RKO (cell line): ENCODE results near the gene TRO.

Experiments used
- DNase-seq: peaks from one replicate; pipeline ENCODE4 v3.0.0-alpha.2; 2016; ENCODE audit warnings: low spot score

The TRO gene

GRCh38 chrX:54920610-54921426, at the start of gene TRO:
Gene TRO, plus strand, starts transcription at chrX:54920824. Its CDS starts 1,423 bp downstream, at chrX:54922247.
- DNase-seq = no peak

GRCh38 chrX:54885740-54886139, 34.9 kb upstream of the TRO start:
- no peak for DNase-seq

GRCh38 chrX:54891573-54891972, 29.1 kb upstream of the TRO start:
- DNase-seq = peak; percentile 56

- DNase-seq = no peak
These were observed 26.5 kb upstream of the TRO start for GRCh38 chrX:54894159-54894558.

GRCh38 chrX:54909941-54910340, 10.7 kb upstream of the TRO start:
- DNase-seq = no peak

GRCh38 chrX:54921427-54922021, 900 bp downstream of the TRO start:
- DNase-seq = no peak

- no peak for DNase-seq
These were observed 1.9 kb downstream of the TRO start for GRCh38 chrX:54922547-54922946.

- DNase-seq = no peak
These were observed 2.8 kb downstream of the TRO start for GRCh38 chrX:54923376-54923775.

GRCh38 chrX:54926978-54927377, 6.4 kb downstream of the TRO start:
- DNase-seq = no peak

GRCh38 chrX:54928876-54929275, 8.3 kb downstream of the TRO start:
- DNase-seq = no peak

GRCh38 chrX:54930291-54931049, 9.8 kb downstream of the TRO start:
- DNase-seq = no peak

GRCh38 chrX:54931107-54931506, 10.5 kb downstream of the TRO start:
- no peak for DNase-seq

- DNase-seq = no peak
These were observed 12.7 kb downstream of the TRO start for GRCh38 chrX:54933150-54933826.

- DNase-seq = no peak
These were observed 13.4 kb downstream of the TRO start for GRCh38 chrX:54934058-54934457.

- no peak for DNase-seq
These were observed 14.3 kb downstream of the TRO start for GRCh38 chrX:54934890-54935289.

GRCh38 chrX:54935306-54935705, 14.7 kb downstream of the TRO start:
- no peak for DNase-seq

- DNase-seq = no peak
These were observed 16.8 kb downstream of the TRO start for GRCh38 chrX:54937416-54937815.

GRCh38 chrX:54944816-54945215, 24.2 kb downstream of the TRO start:
- DNase-seq = no peak

GRCh38 chrX:54945224-54945623, 24.6 kb downstream of the TRO start:
- no peak for DNase-seq

GRCh38 chrX:54950730-54951375, 30.2 kb downstream of the TRO start:
- DNase-seq = no peak

- DNase-seq = no peak
These were observed 41.1 kb downstream of the TRO start for GRCh38 chrX:54961750-54962149.
